GM12878 (cell line): ENCODE data around the gene CACNA1B.

ENCODE experiments used
- NBN ChIP-seq: fragments of 450-650 bp; IDR thresholded peaks from 2 replicates; pipeline ENCODE4 v1.6.1; 2016
- NR2C2 ChIP-seq: IDR thresholded peaks from 2 replicates; pipeline ENCODE4 v1.6.1; 2011; ENCODE audit warnings: borderline replicate concordance, low read depth; ENCODE audit not compliant: control insufficient read depth, insufficient read length
- POLR2A ChIP-seq: IDR thresholded peaks from 2 replicates; pipeline ENCODE4 v1.6.1; 2011; ENCODE audit warnings: low read depth, mild to moderate bottlenecking, low read length
- SMC3 ChIP-seq: IDR thresholded peaks from 2 replicates; pipeline ENCODE4 v1.6.1; 2011; ENCODE audit warnings: low read length, improper control_type of control experiment, borderline replicate concordance
- TF ChIP-seq, protein P1 (sequence below), 3 experiments: IDR thresholded peaks in 2 of 3; conservative IDR thresholded peaks in 1 of 3; 2 replicates each; pipeline ENCODE4 v1.5.1; 2011; ENCODE audit warnings: low read depth in 3 of 3, low read length in 3 of 3, mild to moderate bottlenecking in 3 of 3, control low read depth in 2 of 3, moderate library complexity in 2 of 3, inconsistent platforms in 1 of 3, mixed read lengths in 1 of 3; ENCODE audit not compliant: control insufficient read depth in 2 of 3, insufficient read depth in 1 of 3; ENCODE audit errors: extremely low read depth in 1 of 3

GRCh38 chr9:137918331-137919094 lies 40.9 kb downstream of the CACNA1B start:
- TF ChIP-seq, protein P1, sequence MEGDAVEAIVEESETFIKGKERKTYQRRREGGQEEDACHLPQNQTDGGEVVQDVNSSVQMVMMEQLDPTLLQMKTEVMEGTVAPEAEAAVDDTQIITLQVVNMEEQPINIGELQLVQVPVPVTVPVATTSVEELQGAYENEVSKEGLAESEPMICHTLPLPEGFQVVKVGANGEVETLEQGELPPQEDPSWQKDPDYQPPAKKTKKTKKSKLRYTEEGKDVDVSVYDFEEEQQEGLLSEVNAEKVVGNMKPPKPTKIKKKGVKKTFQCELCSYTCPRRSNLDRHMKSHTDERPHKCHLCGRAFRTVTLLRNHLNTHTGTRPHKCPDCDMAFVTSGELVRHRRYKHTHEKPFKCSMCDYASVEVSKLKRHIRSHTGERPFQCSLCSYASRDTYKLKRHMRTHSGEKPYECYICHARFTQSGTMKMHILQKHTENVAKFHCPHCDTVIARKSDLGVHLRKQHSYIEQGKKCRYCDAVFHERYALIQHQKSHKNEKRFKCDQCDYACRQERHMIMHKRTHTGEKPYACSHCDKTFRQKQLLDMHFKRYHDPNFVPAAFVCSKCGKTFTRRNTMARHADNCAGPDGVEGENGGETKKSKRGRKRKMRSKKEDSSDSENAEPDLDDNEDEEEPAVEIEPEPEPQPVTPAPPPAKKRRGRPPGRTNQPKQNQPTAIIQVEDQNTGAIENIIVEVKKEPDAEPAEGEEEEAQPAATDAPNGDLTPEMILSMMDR (IDR thresholded peaks at IDR 0.05 in 2 of 3, conservative IDR thresholded peaks at IDR 0.05 in 1 of 3; ENCODE audit: control insufficient read depth in 2 of 3, extremely low read depth in 1 of 3, insufficient read depth in 1 of 3, low read depth in 3 of 3, low read length in 3 of 3), result no peak
- TF ChIP-seq POLR2A, result no peak
- TF ChIP-seq NBN, result no peak
- no peak for TF ChIP-seq SMC3
- TF ChIP-seq NR2C2, result no peak
